ENCODE data around the gene FAM222A. TPM values are rescaled to one million over a fixed set of nuclear protein-coding genes. Genes with fewer than 3 reads are reported as not detected.

The FAM222A gene
- total and polyA plus RNA-seq, 2 of the 8 experiments (the other 6 are each of a cell fraction or from before 2014, with no cell fraction given): 0.94 to 1.1 TPM

DNA sequence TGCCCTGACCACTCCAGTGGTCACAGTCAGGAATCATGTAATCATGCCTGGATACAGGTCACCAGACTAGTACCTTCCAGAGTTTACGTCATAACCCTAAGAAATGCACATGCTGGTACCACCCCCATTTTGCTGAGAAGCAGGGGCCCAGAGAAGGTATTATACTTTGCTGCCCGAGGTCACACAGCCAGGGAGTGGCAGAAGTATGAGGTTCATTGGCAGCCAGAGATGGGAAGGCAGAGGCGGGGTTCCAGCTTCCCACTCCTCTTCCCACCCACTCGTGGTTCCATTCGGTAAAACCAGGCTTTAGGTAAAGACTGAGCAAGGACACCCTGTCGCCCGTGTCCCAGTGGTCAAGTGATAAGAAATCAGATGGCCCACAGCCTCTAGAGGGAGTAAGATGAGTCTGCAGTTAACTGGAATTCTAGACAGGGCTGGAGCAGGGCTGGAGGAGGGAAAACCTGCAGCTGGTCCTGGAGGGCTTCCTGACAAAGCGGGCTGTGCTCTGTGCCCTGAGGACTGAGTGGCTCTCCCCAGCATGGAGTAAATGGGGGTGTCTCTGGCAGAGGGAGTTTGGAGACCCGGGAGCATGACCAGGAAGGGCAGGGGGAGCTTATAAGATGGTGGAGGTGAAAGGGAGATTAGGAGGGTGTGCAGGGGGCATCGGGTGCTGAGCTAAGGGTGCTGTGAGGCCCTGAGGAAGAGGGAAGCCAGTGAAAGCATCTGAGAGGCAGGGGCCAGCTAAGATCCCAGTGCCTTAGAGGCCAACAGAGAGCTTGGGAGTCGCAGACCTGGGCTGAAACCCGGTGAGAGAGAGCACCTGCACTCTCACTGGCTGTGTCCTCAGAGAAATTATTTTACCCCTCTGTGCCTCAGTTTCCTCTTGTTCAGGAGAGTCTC lies 5.7 kb downstream of the FAM222A start (continued):
- TF ChIP-seq, protein P1, sequence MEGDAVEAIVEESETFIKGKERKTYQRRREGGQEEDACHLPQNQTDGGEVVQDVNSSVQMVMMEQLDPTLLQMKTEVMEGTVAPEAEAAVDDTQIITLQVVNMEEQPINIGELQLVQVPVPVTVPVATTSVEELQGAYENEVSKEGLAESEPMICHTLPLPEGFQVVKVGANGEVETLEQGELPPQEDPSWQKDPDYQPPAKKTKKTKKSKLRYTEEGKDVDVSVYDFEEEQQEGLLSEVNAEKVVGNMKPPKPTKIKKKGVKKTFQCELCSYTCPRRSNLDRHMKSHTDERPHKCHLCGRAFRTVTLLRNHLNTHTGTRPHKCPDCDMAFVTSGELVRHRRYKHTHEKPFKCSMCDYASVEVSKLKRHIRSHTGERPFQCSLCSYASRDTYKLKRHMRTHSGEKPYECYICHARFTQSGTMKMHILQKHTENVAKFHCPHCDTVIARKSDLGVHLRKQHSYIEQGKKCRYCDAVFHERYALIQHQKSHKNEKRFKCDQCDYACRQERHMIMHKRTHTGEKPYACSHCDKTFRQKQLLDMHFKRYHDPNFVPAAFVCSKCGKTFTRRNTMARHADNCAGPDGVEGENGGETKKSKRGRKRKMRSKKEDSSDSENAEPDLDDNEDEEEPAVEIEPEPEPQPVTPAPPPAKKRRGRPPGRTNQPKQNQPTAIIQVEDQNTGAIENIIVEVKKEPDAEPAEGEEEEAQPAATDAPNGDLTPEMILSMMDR (IDR thresholded peaks at IDR 0.05; ENCODE audit: control extremely low read depth in 1 of 3, insufficient read depth in 1 of 3, low read depth in 1 of 3, low read length in 3 of 3): peak in 2 of 3 experiments; percentile 51 to 62; a peak in 3 of 4 replicates
- TF ChIP-seq GTF2F1 (IDR thresholded peaks at IDR 0.05; ENCODE audit: borderline replicate concordance, low read depth, low read length): no peak
- TF ChIP-seq SRF (IDR thresholded peaks at IDR 0.05; ENCODE audit: low read depth, low read length): no peak
- no peak for TF ChIP-seq BRCA1 (IDR thresholded peaks at IDR 0.05; ENCODE audit: low read depth, low read length)
- TF ChIP-seq, protein P2, sequence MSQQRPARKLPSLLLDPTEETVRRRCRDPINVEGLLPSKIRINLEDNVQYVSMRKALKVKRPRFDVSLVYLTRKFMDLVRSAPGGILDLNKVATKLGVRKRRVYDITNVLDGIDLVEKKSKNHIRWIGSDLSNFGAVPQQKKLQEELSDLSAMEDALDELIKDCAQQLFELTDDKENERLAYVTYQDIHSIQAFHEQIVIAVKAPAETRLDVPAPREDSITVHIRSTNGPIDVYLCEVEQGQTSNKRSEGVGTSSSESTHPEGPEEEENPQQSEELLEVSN (IDR thresholded peaks at IDR 0.05): no peak
- TF ChIP-seq PHF8 (conservative IDR thresholded peaks at IDR 0.05; ENCODE audit: low read depth, low read length): no peak
- TF ChIP-seq BCL11A (IDR thresholded peaks at IDR 0.05; ENCODE audit: low read depth in 2 of 2, low read length in 2 of 2): no peak
- no peak for TF ChIP-seq KDM1A (IDR thresholded peaks at IDR 0.05; ENCODE audit: borderline replicate concordance, low read length)
- TF ChIP-seq SP4 (IDR thresholded peaks at IDR 0.05; ENCODE audit: low read length): no peak
- no peak for TF ChIP-seq NANOG (IDR thresholded peaks at IDR 0.05; ENCODE audit: insufficient read depth, low read depth, low read length, poor library complexity, severe bottlenecking)
- no peak for TF ChIP-seq CREB1 (IDR thresholded peaks at IDR 0.05)
- TF ChIP-seq MAFK (IDR thresholded peaks at IDR 0.05; ENCODE audit: low read depth, low read length): peak; percentile 41; the same call in 1 of the 2 replicates
- TF ChIP-seq KDM5A (IDR thresholded peaks at IDR 0.05; ENCODE audit: low read length): no peak
- TF ChIP-seq CEBPB (IDR thresholded peaks at IDR 0.05; ENCODE audit: low read depth, low read length): no peak
- TF ChIP-seq CBX5 (IDR thresholded peaks at IDR 0.05; ENCODE audit: low read depth, low read length): no peak
- peak; percentile 30 to 57; a peak in 2 of 4 replicates for TF ChIP-seq RAD21 (IDR thresholded peaks at IDR 0.05 in 1 of 2, conservative IDR thresholded peaks at IDR 0.05 in 1 of 2; ENCODE audit: low read depth in 2 of 2, low read length in 2 of 2)
- TF ChIP-seq CHD2 (IDR thresholded peaks at IDR 0.05; ENCODE audit: low read length): no peak
- no peak for TF ChIP-seq EZH2 (IDR thresholded peaks at IDR 0.05; ENCODE audit: low read depth, low read length, severe bottlenecking)
- no peak for TF ChIP-seq JUN (IDR thresholded peaks at IDR 0.05; ENCODE audit: low read depth, low read length)
- no peak for TF ChIP-seq SIRT6 (IDR thresholded peaks at IDR 0.05; ENCODE audit: low read length)
- no peak for TF ChIP-seq FOSL1 (IDR thresholded peaks at IDR 0.05; ENCODE audit: insufficient read depth, low read depth, low read length)
